H9 (cell line): Measurements from ENCODE around the gene LTB4R2. TPM values are rescaled to one million over a fixed set of nuclear protein-coding genes. Genes with fewer than 3 reads are reported as not detected.

ENCODE experiments used
- DNase-seq: peaks from one replicate; pipeline ENCODE4 v3.0.0-alpha.2; 2017
- H2AFZ ChIP-seq: one replicate; pipeline ENCODE4 v1.6.1; 2013; ENCODE audit warnings: mild to moderate bottlenecking, low read length, control low read depth, moderate library complexity
- H2AK5ac ChIP-seq: 2 replicates; pipeline ENCODE4 v1.6.1; 2013; ENCODE audit warnings: low read length, control low read depth, mixed read lengths; ENCODE audit not compliant: insufficient read length
- H2BK120ac ChIP-seq: one replicate; pipeline ENCODE4 v1.6.1; 2013; ENCODE audit warnings: low read depth, mild to moderate bottlenecking, low read length, control low read depth, inconsistent platforms; ENCODE audit not compliant: poor library complexity, severe bottlenecking
- H2BK12ac ChIP-seq: 2 replicates; pipeline ENCODE4 v1.6.1; 2013; ENCODE audit warnings: low read length, control low read depth, mixed read lengths, low read depth; ENCODE audit not compliant: insufficient read length
- H2BK15ac ChIP-seq: 2 replicates; pipeline ENCODE4 v1.6.1; 2013; ENCODE audit warnings: low read depth, low read length, control low read depth
- H2BK20ac ChIP-seq: one replicate; pipeline ENCODE4 v1.6.1; 2013; ENCODE audit warnings: low read depth, mild to moderate bottlenecking, low read length, control low read depth, inconsistent platforms; ENCODE audit not compliant: poor library complexity, severe bottlenecking
- H2BK5ac ChIP-seq: 2 replicates; pipeline ENCODE4 v1.6.1; 2013; ENCODE audit warnings: low read length, control low read depth, mixed read lengths; ENCODE audit not compliant: insufficient read length
- H3K14ac ChIP-seq: 2 replicates; pipeline ENCODE4 v1.6.1; 2013; ENCODE audit warnings: low read length, control low read depth; ENCODE audit not compliant: insufficient read depth
- H3K18ac ChIP-seq: 2 replicates; pipeline ENCODE4 v1.6.1; 2013; ENCODE audit warnings: low read depth, mild to moderate bottlenecking, mixed read lengths, low read length, control low read depth; ENCODE audit not compliant: insufficient read length
- H3K23ac ChIP-seq: 2 replicates; pipeline ENCODE4 v1.6.1; 2013; ENCODE audit warnings: low read length, control low read depth, mixed read lengths, low read depth; ENCODE audit not compliant: insufficient read length
- H3K23me2 ChIP-seq: 2 replicates; pipeline ENCODE4 v1.6.1; 2013; ENCODE audit warnings: low read depth, mild to moderate bottlenecking, mixed read lengths, low read length, control low read depth; ENCODE audit not compliant: insufficient read length, poor library complexity, severe bottlenecking
- H3K27ac ChIP-seq: 2 replicates; pipeline ENCODE4 v1.5.1; 2013; ENCODE audit warnings: low read length, control low read depth, mixed read lengths, low read depth; ENCODE audit not compliant: insufficient read length
- H3K27me3 ChIP-seq: 2 replicates; pipeline ENCODE4 v1.6.1; 2013; ENCODE audit warnings: low read length, control low read depth, inconsistent platforms; ENCODE audit not compliant: insufficient read depth
- H3K4ac ChIP-seq: 2 replicates; pipeline ENCODE4 v1.6.1; 2013; ENCODE audit warnings: low read depth, mild to moderate bottlenecking, control low read depth, inconsistent platforms, low read length, moderate library complexity
- H3K4me1 ChIP-seq: 2 replicates; pipeline ENCODE4 v1.6.1; 2013; ENCODE audit warnings: low read length, control low read depth, inconsistent platforms; ENCODE audit not compliant: insufficient read depth
- H3K4me2 ChIP-seq: 2 replicates; pipeline ENCODE4 v1.6.1; 2013; ENCODE audit warnings: low read length, control low read depth, mixed read lengths; ENCODE audit not compliant: insufficient read length, insufficient read depth
- H3K56ac ChIP-seq: 2 replicates; pipeline ENCODE4 v1.6.1; 2013; ENCODE audit warnings: low read depth, mild to moderate bottlenecking, mixed read lengths, low read length, control low read depth; ENCODE audit not compliant: insufficient read length
- H3K79me1 ChIP-seq: 2 replicates; pipeline ENCODE4 v1.6.1; 2013; ENCODE audit warnings: low read depth, mild to moderate bottlenecking, moderate library complexity, low read length, control low read depth, inconsistent platforms; ENCODE audit not compliant: insufficient read depth, poor library complexity, severe bottlenecking
- H3K79me2 ChIP-seq: 2 replicates; pipeline ENCODE4 v1.6.1; 2013; ENCODE audit warnings: low read length, control low read depth, inconsistent platforms; ENCODE audit not compliant: insufficient read depth
- H3K9ac ChIP-seq: 2 replicates; pipeline ENCODE4 v1.6.1; 2013; ENCODE audit warnings: low read length, control low read depth, mixed read lengths; ENCODE audit not compliant: insufficient read length; ENCODE audit errors: extremely low read depth
- H3K9me3 ChIP-seq: one replicate; pipeline ENCODE4 v1.6.1; 2013; ENCODE audit warnings: low read depth, low read length, inconsistent platforms; ENCODE audit not compliant: control insufficient read depth
- H3T11ph ChIP-seq: one replicate; pipeline ENCODE4 v1.6.1; 2013; ENCODE audit warnings: mild to moderate bottlenecking, low read length, control low read depth, inconsistent platforms
- H4K20me1 ChIP-seq: one replicate; pipeline ENCODE4 v1.6.1; 2013; ENCODE audit not compliant: control insufficient read depth, insufficient read length, insufficient read depth
- H4K5ac ChIP-seq: 2 replicates; pipeline ENCODE4 v1.6.1; 2013; ENCODE audit warnings: low read depth, mild to moderate bottlenecking, mixed read lengths, low read length, control low read depth; ENCODE audit not compliant: insufficient read length
- H4K8ac ChIP-seq: replicated peaks from 2 replicates; pipeline ENCODE4 v1.6.1; 2013; ENCODE audit warnings: low read length, control low read depth, mixed read lengths, low read depth; ENCODE audit not compliant: insufficient read length
- H4K91ac ChIP-seq: 2 replicates; pipeline ENCODE4 v1.6.1; 2013; ENCODE audit warnings: low read depth, mild to moderate bottlenecking, moderate library complexity, mixed read lengths, low read length, control low read depth; ENCODE audit not compliant: insufficient read length
- H3K27ac Mint-ChIP-seq, 3 experiments: 2 replicates in 2 of 3; 3 replicates in 1 of 3; pipeline ENCODE4 v1.8.0; 2020 to 2021; ENCODE audit warnings: mixed read lengths in 3 of 3, mild to moderate bottlenecking in 1 of 3, moderate library complexity in 1 of 3
- H3K27me3 Mint-ChIP-seq: 2 replicates; pipeline ENCODE4 v1.8.0; 2021; ENCODE audit warnings: low read depth, mild to moderate bottlenecking, moderate library complexity, mixed read lengths
- H3K36me3 Mint-ChIP-seq, 3 experiments: 2 replicates in 2 of 3; 3 replicates in 1 of 3; pipeline ENCODE4 v1.8.0; 2020 to 2021; ENCODE audit warnings: low read depth in 3 of 3, mixed read lengths in 3 of 3; ENCODE audit not compliant: insufficient read depth in 1 of 3
- H3K4me1 Mint-ChIP-seq, 2 experiments: 2 replicates each; pipeline ENCODE4 v1.8.0; 2020; ENCODE audit warnings: mixed read lengths in 2 of 2
- H3K4me3 Mint-ChIP-seq, 2 experiments: 2 replicates in 1 of 2; 3 replicates in 1 of 2; pipeline ENCODE4 v1.8.0; 2020 to 2021; ENCODE audit warnings: mild to moderate bottlenecking in 2 of 2, mixed read lengths in 2 of 2, moderate library complexity in 1 of 2
- H3K9me3 Mint-ChIP-seq, 2 experiments: 2 replicates in 1 of 2; 3 replicates in 1 of 2; pipeline ENCODE4 v1.8.0; 2020; ENCODE audit warnings: mild to moderate bottlenecking in 2 of 2, mixed read lengths in 2 of 2, moderate library complexity in 1 of 2
- CTCF ChIP-seq: fragments of 200-600 bp; sonication (generic); conservative IDR thresholded peaks from 3 replicates; pipeline ENCODE4 v1.8.0; 2021; ENCODE audit warnings: antibody characterized with exemption, mild to moderate bottlenecking
- WGBS: extraction: QIAGEN DNeasy Blood & Tissue Kit; methylation state at CpG from one replicate; pipeline ENCODE4 v1.1.7; 2013; ENCODE audit warnings: missing lambda C conversion rate, low lambda C conversion rate, mixed read lengths; ENCODE audit not compliant: insufficient read length; ENCODE audit errors: extremely low coverage; 5-methylcytosine and 5-hydroxymethylcytosine counted together
- total RNA-seq: library from RNA; stranded (reverse); gene quantifications from 2 replicates; pipeline ENCODE4 v1.2.1, GENCODE V29; 2021

LTB4R2 gene
- total RNA-seq, 1 experiment from 2014 or later = 13.4 TPM

GRCh38 chr14:24297190-24297964, 12.6 kb upstream of the LTB4R2 start:
- Mint-ChIP-seq H3K4me3 (peak overlapping the region in 1 of 2 experiments; percentile 60; a peak in 3 of 5 replicates), H3K27me3 (no peaks in the 10 kb centered on the region; the same call in 1 of the 2 replicates), H3K27ac (peak overlapping the region in 2 of 3 experiments; percentile 50 to 65; a peak in 4 of 7 replicates), H3K4me1 (peaks cover 21 to 22% of the 10 kb centered on the region in 2 experiments), H3K36me3 (peaks cover 9 to 37% (median 28%) of the 10 kb centered on the region in 3 experiments), H3K9me3 (no peaks in the 10 kb centered on the region; a peak in 1 of 5 replicates)
- Histone ChIP-seq H2AK5ac (no peak overlapping the region), H3K23ac (no peak overlapping the region), H2BK15ac (no peak overlapping the region), H3K27me3 (no peaks in the 10 kb centered on the region), H2AFZ (no peak overlapping the region), H3K56ac (no peak overlapping the region), H3K4ac (no peak overlapping the region), H3K79me1 (peaks cover 3% of the 10 kb centered on the region), H4K8ac (no peak overlapping the region), H2BK5ac (no peak overlapping the region), H3K4me2 (no peak overlapping the region), H2BK12ac (no peak overlapping the region), H3K4me1 (peaks cover 4% of the 10 kb centered on the region; the same call in 1 of the 2 replicates), H2BK120ac (no peak overlapping the region), H3K79me2 (peaks cover 4% of the 10 kb centered on the region; the same call in 1 of the 2 replicates), H4K20me1 (no peaks in the 10 kb centered on the region), H4K91ac (no peak overlapping the region), H4K5ac (no peak overlapping the region), H2BK20ac (no peak overlapping the region), H3K27ac (no peak overlapping the region), H3K23me2 (peaks cover 11% of the 10 kb centered on the region), H3T11ph (no peak overlapping the region), H3K9ac (no peak overlapping the region), H3K14ac (no peak overlapping the region), H3K9me3 (no peaks in the 10 kb centered on the region), H3K18ac (no peak overlapping the region)
- no peak for DNase-seq
- TF ChIP-seq CTCF = peak; percentile 67
- WGBS = no CpG with 5 or more reads among the region's 5 CpGs
